Stimulated activated CD8-positive, alpha-beta memory T cell treated with anti-CD3 and anti-CD28 coated beads, Interleukin-15, amount 100 ng/mL, for 4 hours (primary cell): ENCODE measurements around the gene PPP6R2.

Source experiments
- DNase-seq, 2 donors: peaks; one replicate each; pipeline ENCODE4 v3.0.0-alpha.2; 2020; ENCODE audit warnings: low read depth in 2 of 2

The PPP6R2 gene

DNA sequence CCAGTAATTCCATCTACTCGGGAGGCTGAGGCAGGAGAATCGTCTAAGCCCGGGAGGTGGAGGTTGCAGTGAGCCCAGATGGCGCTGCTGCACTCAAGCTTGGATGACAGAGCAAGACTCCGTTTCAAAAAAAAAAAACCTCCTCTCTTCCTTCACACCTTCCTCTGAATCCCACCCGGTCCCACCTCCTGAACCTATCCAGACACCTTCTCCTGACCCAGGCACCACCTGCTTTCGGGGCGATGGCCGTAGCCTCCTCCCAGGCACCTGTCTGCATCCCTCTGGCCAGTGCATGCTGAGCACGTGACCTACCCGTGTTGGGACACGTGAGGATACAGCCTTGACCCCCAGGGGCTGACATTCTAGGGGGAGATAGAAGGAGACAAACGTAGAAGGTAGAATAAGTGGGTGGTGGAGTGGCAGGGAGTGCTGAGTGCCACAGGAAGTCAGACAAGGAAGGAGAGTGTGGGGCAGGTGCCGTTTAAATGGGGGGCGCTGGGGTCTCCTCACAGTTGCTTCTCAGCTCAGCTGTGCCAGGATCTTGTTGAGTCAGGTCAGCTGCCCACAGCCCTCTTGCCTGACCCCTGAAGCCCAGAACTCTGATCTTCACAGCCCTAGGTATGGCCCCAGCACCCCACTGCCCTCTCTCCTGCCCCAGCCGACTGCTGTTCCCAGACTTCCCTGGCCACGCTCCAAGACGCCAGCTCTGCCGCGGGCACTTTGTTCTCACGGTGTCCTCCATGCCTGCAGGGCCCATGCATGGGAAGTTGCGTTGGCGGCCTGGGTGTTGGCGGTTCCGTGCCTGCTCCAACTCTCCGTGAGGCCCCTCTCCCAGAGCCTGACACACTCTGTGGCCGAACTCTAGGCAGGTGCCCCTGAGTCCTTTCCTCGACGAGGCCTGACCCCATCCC is 142.3 kb downstream of the PPP6R2 start:
- DNase-seq = no peak

DNA sequence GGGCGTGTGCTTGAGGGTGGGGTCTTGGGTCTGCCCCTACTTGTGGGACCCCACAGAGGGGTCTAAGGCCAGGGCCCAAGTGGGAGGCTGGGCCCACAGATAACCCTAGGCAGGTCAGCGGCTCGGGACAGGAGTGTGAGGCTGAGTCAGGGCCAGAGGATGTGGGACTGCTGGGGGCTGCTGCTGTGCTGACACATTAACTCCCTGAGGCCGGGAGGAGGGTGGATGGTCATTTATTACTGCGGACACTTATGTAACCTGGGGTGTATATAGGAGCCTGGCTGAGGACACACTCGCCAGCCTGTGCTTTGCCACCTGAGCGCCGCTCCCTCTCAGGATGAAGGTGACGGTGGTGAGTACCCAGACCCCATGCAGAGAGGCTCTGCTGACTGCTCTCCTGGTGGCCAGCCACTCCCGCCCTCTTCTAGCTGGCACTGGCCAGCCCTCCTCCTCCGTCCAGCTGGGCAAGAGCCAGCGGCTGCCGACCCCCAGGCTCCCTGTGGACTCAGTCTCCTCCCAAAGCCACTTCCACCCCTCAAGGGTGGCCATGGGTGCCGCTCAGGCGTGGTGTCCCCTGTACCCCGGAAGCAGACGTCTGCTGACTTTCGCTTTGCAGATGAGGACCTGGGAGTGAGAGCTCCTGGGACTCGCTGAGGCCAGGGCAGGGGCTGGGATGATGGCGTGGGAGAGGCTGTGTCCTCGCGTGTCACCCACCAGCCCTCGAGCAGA is 143.6 kb downstream of the PPP6R2 start, which contains the start of gene MIOX:
MIOX (plus strand) TSS at position 299 of the 729 bp plus-strand sequence; CDS start at position 338, 39 bp downstream.
- no peak for DNase-seq

DNA sequence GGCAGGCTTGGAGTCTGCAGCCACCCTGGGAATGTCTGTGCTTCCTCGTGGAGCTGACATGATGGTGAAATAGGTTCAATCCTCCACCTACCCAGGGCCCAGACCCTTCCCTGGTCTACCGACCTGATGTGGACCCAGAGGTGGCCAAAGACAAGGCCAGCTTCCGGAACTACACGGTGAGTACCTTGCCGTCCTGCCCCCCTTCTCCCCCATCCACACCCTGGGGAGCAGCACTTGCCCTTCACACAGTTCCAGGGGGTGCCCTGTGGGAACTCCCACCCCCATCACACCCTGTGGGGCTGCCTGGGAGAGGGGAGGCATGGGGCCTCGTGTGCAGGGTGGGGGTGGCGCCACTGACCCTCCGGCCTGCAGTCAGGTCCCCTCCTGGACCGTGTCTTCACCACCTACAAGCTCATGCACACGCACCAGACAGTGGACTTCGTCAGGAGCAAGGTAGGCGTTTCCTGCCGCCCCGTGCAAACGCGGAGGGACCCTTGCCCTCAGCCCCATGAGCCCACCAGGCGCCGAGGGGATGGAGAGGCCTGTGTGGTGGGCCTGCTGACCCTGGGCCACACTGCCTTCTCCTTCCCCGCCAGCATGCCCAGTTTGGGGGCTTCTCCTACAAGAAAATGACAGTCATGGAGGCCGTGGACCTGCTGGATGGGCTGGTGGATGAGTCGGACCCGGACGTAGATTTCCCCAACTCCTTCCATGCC is 144.3 kb downstream of the PPP6R2 start:
- no peak for DNase-seq

DNA sequence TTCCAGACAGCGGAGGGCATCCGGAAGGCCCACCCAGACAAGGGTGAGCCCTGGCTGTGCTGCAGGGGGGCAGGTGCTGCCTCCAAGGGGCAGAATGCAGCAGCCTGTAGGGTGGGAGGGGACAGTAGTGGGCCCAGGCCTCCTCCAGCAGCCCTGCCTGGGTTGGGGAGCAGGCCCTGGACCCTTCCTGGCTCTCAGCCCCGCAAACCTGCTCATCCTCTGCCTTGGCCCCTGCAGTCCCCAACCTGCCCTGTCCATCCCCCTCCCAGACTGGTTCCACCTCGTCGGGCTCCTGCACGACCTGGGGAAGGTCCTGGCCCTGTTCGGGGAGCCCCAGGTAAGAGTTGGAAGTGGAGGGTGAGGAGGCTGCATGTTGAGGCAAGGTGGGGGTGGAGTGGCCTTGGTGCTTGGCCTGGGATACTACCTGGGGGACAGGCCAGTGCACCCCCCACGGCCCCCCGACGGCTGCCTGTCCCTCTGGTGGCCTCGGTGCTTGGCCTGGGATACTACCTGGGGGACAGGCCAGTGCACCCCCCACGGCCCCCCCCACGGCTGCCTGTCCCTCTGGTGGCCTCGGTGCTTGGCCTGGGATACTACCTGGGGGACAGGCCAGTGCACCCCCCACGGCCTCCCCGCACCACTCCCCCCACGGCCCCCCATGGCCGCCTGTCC is 145.0 kb downstream of the PPP6R2 start:
- no peak for DNase-seq

DNA sequence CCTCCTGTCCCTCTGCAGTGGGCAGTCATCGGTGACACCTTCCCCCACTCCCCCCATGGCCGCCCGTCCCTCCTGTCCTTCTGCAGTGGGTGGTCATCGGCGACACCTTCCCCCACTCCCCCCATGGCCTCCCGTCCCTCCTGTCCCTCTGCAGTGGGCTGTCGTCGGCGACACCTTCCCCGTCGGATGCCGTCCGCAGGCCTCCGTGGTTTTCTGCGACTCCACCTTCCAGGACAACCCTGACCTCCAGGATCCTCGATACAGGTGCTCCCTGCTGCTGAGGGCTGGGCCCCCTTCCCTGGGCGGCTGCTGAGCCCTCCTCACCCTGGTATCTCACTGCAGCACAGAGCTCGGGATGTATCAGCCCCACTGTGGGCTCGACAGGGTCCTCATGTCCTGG is 145.8 kb downstream of the PPP6R2 start:
- no peak for DNase-seq

DNA sequence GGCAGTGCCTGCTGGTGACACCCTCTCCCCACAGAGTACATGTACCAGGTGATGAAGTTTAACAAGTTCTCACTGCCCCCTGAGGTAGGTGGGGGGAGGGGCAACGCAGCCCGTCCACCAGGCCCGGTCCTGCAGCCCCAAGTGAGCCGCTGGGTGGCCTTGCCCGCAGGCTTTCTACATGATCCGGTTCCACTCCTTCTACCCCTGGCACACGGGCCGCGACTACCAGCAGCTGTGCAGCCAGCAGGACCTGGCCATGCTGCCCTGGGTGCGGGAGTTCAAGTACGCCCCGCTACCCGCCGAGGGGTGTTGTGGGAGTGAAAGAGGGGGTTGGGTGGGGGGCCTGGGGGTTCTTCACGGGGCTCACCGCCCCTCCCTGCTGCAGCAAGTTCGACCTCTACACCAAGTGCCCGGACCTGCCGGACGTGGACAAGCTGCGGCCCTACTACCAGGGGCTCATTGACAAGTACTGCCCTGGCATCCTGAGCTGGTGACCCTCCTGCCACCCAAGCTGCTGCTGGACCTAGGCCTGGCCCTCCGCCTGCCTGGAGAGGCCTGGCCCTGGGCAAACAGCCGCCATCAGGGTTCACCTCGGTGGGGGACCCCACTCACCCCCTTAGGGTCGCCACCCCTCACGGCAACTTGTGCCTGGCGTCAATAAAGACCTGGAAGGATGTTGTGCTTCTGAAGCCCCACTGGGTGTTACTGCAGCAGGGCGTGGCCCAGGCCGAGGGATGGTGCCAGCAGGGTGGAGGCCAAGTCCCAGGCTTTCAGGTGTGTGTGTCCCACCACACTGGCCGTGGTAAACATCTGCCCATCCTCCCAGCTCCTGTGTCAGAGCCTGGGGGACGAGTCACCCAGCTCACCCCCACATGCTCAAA is 146.5 kb downstream of the PPP6R2 start:
- DNase-seq = no peak

DNA sequence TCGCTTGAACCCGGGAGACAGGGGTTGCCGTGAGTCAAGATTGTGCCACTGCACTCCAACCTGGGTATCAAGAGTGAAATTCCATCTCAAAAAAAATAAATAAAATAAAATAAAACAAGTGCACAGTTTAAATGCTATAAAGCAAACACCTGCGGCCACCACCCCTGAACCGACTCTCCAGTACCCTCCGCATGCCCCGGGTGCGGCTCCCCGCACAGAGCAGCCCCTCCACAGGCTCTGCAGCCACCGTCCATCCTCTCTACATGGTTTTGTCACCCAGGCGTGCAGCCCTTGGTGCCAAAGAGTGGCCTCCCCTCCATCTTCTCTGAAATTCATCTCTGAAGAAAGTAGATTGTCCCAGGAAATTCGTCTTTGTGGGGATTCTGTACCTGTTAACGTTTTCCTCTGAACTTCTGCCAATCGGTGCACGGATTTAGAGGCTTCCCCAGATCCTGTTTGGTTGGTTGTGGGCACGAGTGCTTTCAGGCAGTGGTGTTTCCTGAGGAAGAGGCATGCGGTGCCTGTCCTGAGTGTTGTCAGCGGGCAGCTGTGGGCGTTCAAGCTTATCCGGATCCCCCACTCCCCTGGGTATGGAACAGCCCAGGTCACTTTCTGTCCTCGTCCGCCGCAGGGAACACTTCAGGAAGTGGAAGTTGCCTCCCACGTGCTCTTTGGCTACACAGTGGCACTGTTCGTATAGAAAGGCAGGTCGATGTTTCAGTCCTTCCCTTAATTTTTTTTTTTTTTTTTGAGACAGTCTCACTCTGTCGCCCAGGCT is 147.6 kb downstream of the PPP6R2 start:
- DNase-seq = no peak
